NCI-H2227 (cell line): ENCODE results near the gene FZD10.

Experiments
- DNase-seq: peaks from one replicate; lab custom pipeline; 2025; ENCODE audit not compliant: unreplicated experiment; lab: John Stamatoyannopoulos, UW

The FZD10 gene

GRCh38 chr12:130132831-130133511 is 29.3 kb upstream of the FZD10 start:
- DNase-seq: no peak

GRCh38 chr12:130133851-130134562 is 28.3 kb upstream of the FZD10 start:
- DNase-seq: no peak

- DNase-seq: no peak
Measured at GRCh38 chr12:130134563-130134915, 27.7 kb upstream of the FZD10 start.

- no peak for DNase-seq
Measured at GRCh38 chr12:130136509-130137039, 25.7 kb upstream of the FZD10 start.

GRCh38 chr12:130137040-130138018 is 24.9 kb upstream of the FZD10 start:
- DNase-seq: no peak

GRCh38 chr12:130138478-130138877 is 23.8 kb upstream of the FZD10 start:
- DNase-seq: no peak

GRCh38 chr12:130139567-130140421 is 22.5 kb upstream of the FZD10 start:
- DNase-seq: no peak

GRCh38 chr12:130141105-130141504 is 21.2 kb upstream of the FZD10 start:
- DNase-seq: no peak

- no peak for DNase-seq
Measured at GRCh38 chr12:130141901-130142683, 20.2 kb upstream of the FZD10 start.

- DNase-seq: no peak
Measured at GRCh38 chr12:130142736-130143135, 19.5 kb upstream of the FZD10 start.

- no peak for DNase-seq
Measured at GRCh38 chr12:130143136-130143535, 19.1 kb upstream of the FZD10 start.

GRCh38 chr12:130144256-130144655 is 18.0 kb upstream of the FZD10 start:
- no peak for DNase-seq

GRCh38 chr12:130145731-130146130 is 16.5 kb upstream of the FZD10 start:
- no peak for DNase-seq

GRCh38 chr12:130146176-130146931 is 15.9 kb upstream of the FZD10 start:
- DNase-seq: no peak

- no peak for DNase-seq
Measured at GRCh38 chr12:130147875-130148596, 14.2 kb upstream of the FZD10 start.

- no peak for DNase-seq
Measured at GRCh38 chr12:130151846-130152245, 10.4 kb upstream of the FZD10 start.

GRCh38 chr12:130152386-130152785 is 9.9 kb upstream of the FZD10 start:
- no peak for DNase-seq

GRCh38 chr12:130153803-130154202 is 8.5 kb upstream of the FZD10 start:
- DNase-seq: no peak
